Kidney (tissue), 14 donors: ENCODE results near the gene RTN4RL2. TPM values are rescaled to one million over a fixed set of nuclear protein-coding genes. Genes with fewer than 3 reads are reported as not detected.

ENCODE experiments used
- DNase-seq, 5 donors: peaks; one replicate each; pipeline ENCODE4 v3.0.0-alpha.2; 2013 to 2020
- FAIRE-seq: peaks from 2 replicates; lab custom pipeline; 2012; peaks lifted over from hg19 to GRCh38; lab: Jason Lieb, UNC
- H3K27ac ChIP-seq, 2 donors: one replicate each; pipeline ENCODE4 v1.7.0; 2013; ENCODE audit warnings: low read depth in 2 of 2, low read length in 2 of 2, inconsistent platforms in 1 of 2
- H3K27me3 ChIP-seq: one replicate; pipeline ENCODE4 v1.7.1; 2013; ENCODE audit warnings: low read length, inconsistent platforms; ENCODE audit not compliant: control insufficient read depth, insufficient read depth
- H3K36me3 ChIP-seq, 3 donors: one replicate each; pipeline versions ENCODE4 v1.7.0 to v1.7.1; 2013; ENCODE audit warnings: low read length in 3 of 3, control low read depth in 1 of 3, inconsistent platforms in 1 of 3; ENCODE audit not compliant: insufficient read depth in 3 of 3, control insufficient read depth in 2 of 3
- H3K4me1 ChIP-seq, 3 donors: one replicate each; pipeline versions ENCODE4 v1.7.0 to v1.7.1; 2013; ENCODE audit warnings: low read length in 3 of 3, inconsistent platforms in 1 of 3, low read depth in 1 of 3; ENCODE audit not compliant: control insufficient read depth in 2 of 3, insufficient read depth in 2 of 3
- H3K4me3 ChIP-seq, 3 donors: one replicate each; pipeline versions ENCODE4 v1.7.0 to v1.8.1; 2013; ENCODE audit warnings: low read length in 3 of 3, control low read depth in 1 of 3, inconsistent platforms in 1 of 3
- H3K9ac ChIP-seq, 3 donors: one replicate each; pipeline versions ENCODE4 v1.7.0 to v1.7.1; 2013; ENCODE audit warnings: low read length in 3 of 3, control low read depth in 1 of 3, inconsistent platforms in 1 of 3
- H3K9me3 ChIP-seq, 3 donors: one replicate each; pipeline versions ENCODE4 v1.7.0 to v1.7.1; 2013; ENCODE audit warnings: low read length in 3 of 3, control low read depth in 1 of 3, inconsistent platforms in 1 of 3; ENCODE audit not compliant: control insufficient read depth in 2 of 3, insufficient read depth in 1 of 3
- CTCF ChIP-seq: IDR thresholded peaks from 3 replicates; pipeline ENCODE4 v1.5.1; 2012; ENCODE audit warnings: mild to moderate bottlenecking, moderate library complexity, borderline replicate concordance; ENCODE audit not compliant: insufficient read depth; ENCODE audit errors: extremely low read depth
- intact Hi-C: fragments of 100-400 bp; cut with DNase I; formaldehyde crosslinking; loops from one replicate; pipeline ENCODE4 v1.11.1; 2022
- polyA plus RNA-seq: library from polyadenylated mRNA; stranded (reverse); fragments of 350-450 nt; fragmentation: Illumina TruSeq; extraction: RNeasy Lipid Tissue Mini Kit (QIAGEN cat#74804); gene quantifications from one replicate; pipeline ENCODE4 v1.2.3, GENCODE V29; 2014; ENCODE audit warnings: low read depth, low replicate concordance; ENCODE audit not compliant: insufficient read depth
- total RNA-seq: library from RNA; stranded (reverse); fragmentation: NEBNext Ultra II Directional; extraction: Animal tissue kit (Norgen Biotek cat#: 25700); gene quantifications from one replicate; pipeline ENCODE4 v1.2.1, GENCODE V29; 2021
- donor health status: control.
- donor health status: control.
- donor health status: control.
- donor health status: control.
- donor health status: control.
- donor health status: DM: yes; HTN: yes; CAD: no.
- donor health status: Normal renal cell carcinoma (clear cell type).

RTN4RL2 gene
- total and polyA plus RNA-seq, 2 donors from 2014 or later: 2.6 to 5.5 TPM

DNA sequence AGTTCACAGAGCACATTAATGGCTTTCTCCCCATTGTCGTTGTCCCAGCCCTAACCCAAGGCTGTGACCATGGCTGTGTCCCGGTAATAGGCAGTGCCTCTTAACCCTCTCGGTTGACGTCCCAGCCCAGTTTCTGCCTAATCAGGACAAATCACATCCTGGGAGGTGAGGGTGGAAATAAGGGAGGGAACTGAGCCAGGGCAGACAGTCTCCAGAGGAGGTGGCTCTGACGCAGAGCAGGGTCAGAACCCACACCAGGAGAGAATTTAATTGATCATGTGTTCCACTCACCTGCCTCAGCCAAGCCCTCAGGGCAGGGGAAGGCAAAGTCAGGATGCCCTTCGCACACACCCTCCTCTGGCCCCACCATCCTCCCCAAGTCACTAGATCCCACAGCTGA lies 38.2 kb downstream of the RTN4RL2 start:
- intact Hi-C loops: no loop called here
- Histone ChIP-seq H3K9me3 (no peaks in the 10 kb centered on the region), H3K9ac (no peak overlapping the region), H3K36me3 (no peaks in the 10 kb centered on the region), H3K27me3 (no peaks in the 10 kb centered on the region), H3K4me3 (no peak overlapping the region), H3K27ac (no peak overlapping the region), H3K4me1 (peaks cover 0 to 16% (median 12%) of the 10 kb centered on the region in 3 donors)
- FAIRE-seq (no peak), DNase-seq (no peak)
- TF ChIP-seq CTCF: no peak

DNA sequence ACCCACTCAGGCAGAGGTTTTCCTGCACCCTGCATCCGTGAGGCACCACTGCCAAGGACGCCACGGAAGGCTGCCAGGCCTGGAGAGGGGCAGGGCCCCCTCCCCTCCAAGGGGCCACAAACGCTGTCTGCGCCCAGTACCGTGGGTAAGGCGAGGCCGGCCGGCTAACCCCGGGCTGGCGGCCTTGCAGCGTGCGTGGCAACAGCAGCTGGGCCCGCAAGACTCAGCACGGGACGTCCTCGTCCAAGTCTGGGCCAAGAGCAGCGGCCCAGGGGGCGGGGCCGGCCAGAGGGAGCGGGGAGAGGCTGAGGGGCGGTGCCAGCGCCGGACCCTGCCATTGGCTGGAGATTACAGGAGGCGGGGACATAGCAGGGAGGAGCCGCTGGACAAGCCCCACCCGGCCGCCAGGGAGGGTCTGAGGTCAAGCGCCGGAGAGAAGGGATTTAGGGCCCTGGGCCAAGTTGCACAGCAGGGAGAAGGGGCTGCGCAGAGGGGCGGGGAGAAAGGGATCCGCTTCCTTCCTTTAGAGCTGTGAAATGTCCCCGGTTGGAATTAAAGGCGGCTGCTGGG lies 39.2 kb downstream of the RTN4RL2 start:
- Histone ChIP-seq H3K27me3 (no peaks in the 10 kb centered on the region), H3K4me1 (peaks cover 0 to 16% (median 12%) of the 10 kb centered on the region in 3 donors), H3K9me3 (no peaks in the 10 kb centered on the region), H3K27ac (peak overlapping the region; percentile 58 to 80), H3K36me3 (no peaks in the 10 kb centered on the region), H3K9ac (peak overlapping the region in 2 of 3 donors; percentile 6 to 51), H3K4me3 (peak overlapping the region; percentile 31 to 55 (median 38))
- peak; percentile 13 for FAIRE-seq
- peak; percentile 95 to 98 (median 96) for DNase-seq
- TF ChIP-seq CTCF: no peak
- intact Hi-C loops: no loop called here

GRCh38 chr11:57499983-57500461 lies 39.7 kb downstream of the RTN4RL2 start:
- Histone ChIP-seq H3K27me3 (no peaks in the 10 kb centered on the region), H3K36me3 (no peaks in the 10 kb centered on the region), H3K4me1 (peaks cover 0 to 16% (median 12%) of the 10 kb centered on the region in 3 donors), H3K4me3 (peak overlapping the region; percentile 22 to 55 (median 32)), H3K9ac (peak overlapping the region; percentile 6 to 51 (median 42)), H3K9me3 (no peaks in the 10 kb centered on the region), H3K27ac (peak overlapping the region; percentile 51 to 58)
- no peak for FAIRE-seq
- no peak for TF ChIP-seq CTCF
- intact Hi-C loops: no loop called here
- DNase-seq: peak in 3 of 5 donors; percentile 28 to 62 (median 49)

- no peaks in the 10 kb centered on the region for H3K36me3 ChIP-seq
- FAIRE-seq: no peak
- no peaks in the 10 kb centered on the region for H3K9me3 ChIP-seq
- intact Hi-C loops: no loop called here
- H3K9ac ChIP-seq: no peak overlapping the region
- no peaks in the 10 kb centered on the region for H3K27me3 ChIP-seq
- TF ChIP-seq CTCF: no peak
- H3K4me3 ChIP-seq: no peak overlapping the region
- H3K4me1 ChIP-seq: peaks cover 0 to 16% (median 12%) of the 10 kb centered on the region in 3 donors
- H3K27ac ChIP-seq: no peak overlapping the region
- DNase-seq: peak in 1 of 5 donors; percentile 54
Measured at GRCh38 chr11:57500515-57500914, 40.2 kb downstream of the RTN4RL2 start.
